LNCAP (cell line): Measurements from ENCODE around the gene PALLD.

Source experiments
- CTCF ChIP-seq: fragments of 450-650 bp; IDR thresholded peaks from 2 replicates; pipeline ENCODE4 v1.5.1; 2017; ENCODE audit warnings: mild to moderate bottlenecking

The PALLD gene

GRCh38 chr4:168731006-168731636 is 234.3 kb downstream of the PALLD start:
- no peak for TF ChIP-seq CTCF

GRCh38 chr4:168731706-168732414 is 235.0 kb downstream of the PALLD start:
- no peak for TF ChIP-seq CTCF

GRCh38 chr4:168732714-168733113 is 235.9 kb downstream of the PALLD start:
- no peak for TF ChIP-seq CTCF

GRCh38 chr4:168734703-168735678 is 238.1 kb downstream of the PALLD start:
- TF ChIP-seq CTCF: no peak

- no peak for TF ChIP-seq CTCF
These were observed 238.9 kb downstream of the PALLD start for GRCh38 chr4:168735735-168736134.

- TF ChIP-seq CTCF: no peak
These were observed 240.3 kb downstream of the PALLD start for GRCh38 chr4:168736860-168737805.
